K562 (cell line): ENCODE data around the gene CACYBP. TPM values are rescaled to one million over a fixed set of nuclear protein-coding genes. Genes with fewer than 3 reads are reported as not detected.

Source experiments
- FOXA3 ChIP-seq, 2 experiments: fragments of 450-650 bp in 1 of 2; sonication (generic) in 1 of 2; formaldehyde crosslinking; IDR thresholded peaks in 1 of 2; conservative IDR thresholded peaks in 1 of 2; 2 replicates each; pipeline versions ENCODE4 v1.4.0 to v1.8.0; 2020 to 2022; ENCODE audit warnings: mild to moderate bottlenecking in 2 of 2, missing genetic modification reagents in 1 of 2
- HIVEP1 ChIP-seq: fragments of 250-450 bp; sonication (Bioruptor Pico); IDR thresholded peaks from 2 replicates; pipeline ENCODE4 v1.4.0; 2020; ENCODE audit warnings: mild to moderate bottlenecking
- MAFK ChIP-seq: IDR thresholded peaks from 2 replicates; pipeline ENCODE4 v1.6.1; 2011; ENCODE audit warnings: low read length, improper control_type of control experiment
- NFYB ChIP-seq: IDR thresholded peaks from 2 replicates; pipeline ENCODE4 v1.6.1; 2011; ENCODE audit warnings: mild to moderate bottlenecking, moderate library complexity; ENCODE audit not compliant: insufficient read length; ENCODE audit errors: extremely low read depth
- NR3C1 ChIP-seq: sonication (generic); formaldehyde crosslinking; IDR thresholded peaks from 2 replicates; pipeline ENCODE4 v1.8.1; 2022; ENCODE audit warnings: missing genetic modification reagents
- PHF21A ChIP-seq: fragments of 450-650 bp; IDR thresholded peaks from 2 replicates; pipeline ENCODE4 v1.6.1; 2017; ENCODE audit warnings: low read depth, borderline replicate concordance
- POLR2AphosphoS2 ChIP-seq: IDR thresholded peaks from 2 replicates; pipeline ENCODE4 v1.6.1; 2012; ENCODE audit warnings: low read length, improper control_type of control experiment
- RAD21 ChIP-seq, 2 experiments: fragments of 250-450 bp in 1 of 2; fragments of 450-650 bp in 1 of 2; sonication (Bioruptor Pico) in 1 of 2; formaldehyde crosslinking in 1 of 2; IDR thresholded peaks in 1 of 2; conservative IDR thresholded peaks in 1 of 2; 2 replicates each; pipeline versions ENCODE4 v1.4.0 to v1.8.0; 2020 to 2022; ENCODE audit warnings: mild to moderate bottlenecking in 2 of 2, moderate library complexity in 1 of 2
- SMC3 ChIP-seq: conservative IDR thresholded peaks from 2 replicates; pipeline ENCODE4 v1.6.1; 2011; ENCODE audit warnings: low read depth, low read length, improper control_type of control experiment; ENCODE audit not compliant: insufficient read depth
- SRF ChIP-seq, 2 experiments: fragments of 250-450, 450-650 bp in 1 of 2; sonication (Bioruptor Pico) in 1 of 2; sonication (generic) in 1 of 2; formaldehyde crosslinking; IDR thresholded peaks; 2 replicates each; pipeline versions ENCODE4 v1.5.0 to v1.5.1; 2020 to 2022; ENCODE audit warnings: mild to moderate bottlenecking in 1 of 2, missing genetic modification reagents in 1 of 2
- THRB ChIP-seq: fragments of 450-650 bp; formaldehyde crosslinking; conservative IDR thresholded peaks from 2 replicates; pipeline ENCODE4 v1.4.0; 2022; ENCODE audit warnings: mild to moderate bottlenecking, missing genetic modification characterization
- ZKSCAN3 ChIP-seq: fragments of 250-450 bp; sonication (Bioruptor Pico); IDR thresholded peaks from 2 replicates; pipeline ENCODE4 v1.4.0; 2020
- ZNF143 ChIP-seq: sonication (generic); formaldehyde crosslinking; IDR thresholded peaks from 2 replicates; pipeline ENCODE4 v1.9.0; 2022; ENCODE audit warnings: mild to moderate bottlenecking, missing genetic modification reagents
- ZNF217 ChIP-seq: sonication (generic); formaldehyde crosslinking; IDR thresholded peaks from 2 replicates; pipeline ENCODE4 v1.8.0; 2022; ENCODE audit warnings: mild to moderate bottlenecking, missing genetic modification reagents
- polyA plus RNA-seq, 8 experiments: library from polyadenylated mRNA; depleted of rRNA in 4 of 8; stranded (reverse) in 5 of 8; unstranded in 3 of 8; fragments of >200 nt; fragmentation: Nextera tagmentation in 2 of 8; fragmentation: Illumina TruSeq in 1 of 8; extraction: Ambion mirVana in 2 of 8; extraction: Trizol in 1 of 8; gene quantifications; 2 replicates each; pipeline versions ENCODE4 v1.2.1 to v1.2.3, GENCODE V29; 2011 to 2014; ENCODE audit warnings: inconsistent platforms in 1 of 8, missing spikeins in 1 of 8
- total RNA-seq, 7 experiments: library from RNA; depleted of rRNA in 6 of 7; stranded (reverse); fragments of >200 nt in 6 of 7; fragmentation: Illumina TruSeq in 2 of 7; extraction: Trizol in 2 of 7; gene quantifications; 2 replicates each; pipeline versions ENCODE4 v1.2.1 to v1.2.3, GENCODE V29; 2011 to 2021; ENCODE audit warnings: low replicate concordance in 1 of 7
- TF ChIP-seq, protein P1 (sequence below), 3 experiments: IDR thresholded peaks in 2 of 3; conservative IDR thresholded peaks in 1 of 3; 2 replicates each; pipeline ENCODE4 v1.5.1; 2011 to 2012; ENCODE audit warnings: low read length in 3 of 3, mild to moderate bottlenecking in 3 of 3, control low read depth in 2 of 3, improper control_type of control experiment in 1 of 3, inconsistent platforms in 1 of 3, low read depth in 1 of 3, mixed read lengths in 1 of 3, moderate library complexity in 1 of 3; ENCODE audit not compliant: insufficient read depth in 2 of 3
- TF ChIP-seq, protein P2 (sequence below), 3 experiments: fragments of 200-800 bp in 1 of 3; sonication (Bioruptor generic) in 1 of 3; sonication (generic) in 1 of 3; formaldehyde crosslinking in 1 of 3; IDR thresholded peaks; 2 replicates each; pipeline versions ENCODE4 v1.6.1 to v1.8.0; 2016 to 2022; ENCODE audit warnings: mild to moderate bottlenecking in 2 of 3, missing compliant biosample characterization in 2 of 3, missing genetic modification characterization in 2 of 3, missing genetic modification reagents in 1 of 3
- TF ChIP-seq, protein P3 (sequence below): sonication (generic); formaldehyde crosslinking; IDR thresholded peaks from 2 replicates; pipeline ENCODE4 v1.8.0; 2022; ENCODE audit warnings: mild to moderate bottlenecking, missing genetic modification reagents
- TF ChIP-seq, protein P4 (sequence below): fragments of 250-450 bp; sonication (Bioruptor Pico); IDR thresholded peaks from 2 replicates; pipeline ENCODE4 v1.5.0; 2020; ENCODE audit warnings: mild to moderate bottlenecking

The CACYBP gene
- total and polyA plus RNA-seq, 9 of the 15 experiments (the other 6 are each of a cell fraction or from before 2014, with no cell fraction given) = 147 to 1,576 (median 488) TPM

- TF ChIP-seq ZKSCAN3 (CRISPR knock-in tag) (0 out of 2 replicates have a peak, but pooled peaks have one; percentile 7), RAD21 (CRISPR knock-in tag; conservative IDR thresholded peaks at IDR 0.05 in 1 of 2, IDR thresholded peaks at IDR 0.05 in 1 of 2) (peak; percentile 85 to 86), MAFK (0 out of 2 replicates have a peak, but pooled peaks have one; percentile 9), FOXA3 (CRISPR knock-in tag; conservative IDR thresholded peaks at IDR 0.05 in 1 of 2, IDR thresholded peaks at IDR 0.05 in 1 of 2) (peak in 1 of 2 experiments; percentile 28; a peak in 2 of 4 replicates), ZNF143 (CRISPR knock-in tag) (0 out of 2 replicates have a peak, but pooled peaks have one; percentile 40), NFYB (no peak), HIVEP1 (CRISPR knock-in tag) (0 out of 2 replicates have a peak, but pooled peaks have one; percentile 81), POLR2AphosphoS2 (no peak), NR3C1 (CRISPR knock-in tag) (no peak), ZNF217 (CRISPR knock-in tag) (no peak), THRB (CRISPR knock-in tag) (peak; percentile 78), PHF21A (0 out of 2 replicates have a peak, but pooled peaks have one; percentile 20), SRF (CRISPR knock-in tag; IDR thresholded peaks at IDR 0.05) (no peak), SMC3 (peak; percentile 45; the same call in 1 of the 2 replicates)
- TF ChIP-seq, protein P1, sequence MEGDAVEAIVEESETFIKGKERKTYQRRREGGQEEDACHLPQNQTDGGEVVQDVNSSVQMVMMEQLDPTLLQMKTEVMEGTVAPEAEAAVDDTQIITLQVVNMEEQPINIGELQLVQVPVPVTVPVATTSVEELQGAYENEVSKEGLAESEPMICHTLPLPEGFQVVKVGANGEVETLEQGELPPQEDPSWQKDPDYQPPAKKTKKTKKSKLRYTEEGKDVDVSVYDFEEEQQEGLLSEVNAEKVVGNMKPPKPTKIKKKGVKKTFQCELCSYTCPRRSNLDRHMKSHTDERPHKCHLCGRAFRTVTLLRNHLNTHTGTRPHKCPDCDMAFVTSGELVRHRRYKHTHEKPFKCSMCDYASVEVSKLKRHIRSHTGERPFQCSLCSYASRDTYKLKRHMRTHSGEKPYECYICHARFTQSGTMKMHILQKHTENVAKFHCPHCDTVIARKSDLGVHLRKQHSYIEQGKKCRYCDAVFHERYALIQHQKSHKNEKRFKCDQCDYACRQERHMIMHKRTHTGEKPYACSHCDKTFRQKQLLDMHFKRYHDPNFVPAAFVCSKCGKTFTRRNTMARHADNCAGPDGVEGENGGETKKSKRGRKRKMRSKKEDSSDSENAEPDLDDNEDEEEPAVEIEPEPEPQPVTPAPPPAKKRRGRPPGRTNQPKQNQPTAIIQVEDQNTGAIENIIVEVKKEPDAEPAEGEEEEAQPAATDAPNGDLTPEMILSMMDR (IDR thresholded peaks at IDR 0.05 in 2 of 3, conservative IDR thresholded peaks at IDR 0.05 in 1 of 3; ENCODE audit: insufficient read depth in 2 of 3, low read depth in 1 of 3, low read length in 3 of 3) = peak; percentile 64 to 87 (median 86)
- TF ChIP-seq, protein P2, sequence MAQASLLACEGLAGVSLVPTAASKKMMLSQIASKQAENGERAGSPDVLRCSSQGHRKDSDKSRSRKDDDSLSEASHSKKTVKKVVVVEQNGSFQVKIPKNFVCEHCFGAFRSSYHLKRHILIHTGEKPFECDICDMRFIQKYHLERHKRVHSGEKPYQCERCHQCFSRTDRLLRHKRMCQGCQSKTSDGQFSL (CRISPR knock-in tag; IDR thresholded peaks at IDR 0.05) = no peak
- TF ChIP-seq, protein P2 (tag; IDR thresholded peaks at IDR 0.05) = peak in 1 of 2 experiments; percentile 49; a peak in 1 of 4 replicates
- TF ChIP-seq, protein P3, sequence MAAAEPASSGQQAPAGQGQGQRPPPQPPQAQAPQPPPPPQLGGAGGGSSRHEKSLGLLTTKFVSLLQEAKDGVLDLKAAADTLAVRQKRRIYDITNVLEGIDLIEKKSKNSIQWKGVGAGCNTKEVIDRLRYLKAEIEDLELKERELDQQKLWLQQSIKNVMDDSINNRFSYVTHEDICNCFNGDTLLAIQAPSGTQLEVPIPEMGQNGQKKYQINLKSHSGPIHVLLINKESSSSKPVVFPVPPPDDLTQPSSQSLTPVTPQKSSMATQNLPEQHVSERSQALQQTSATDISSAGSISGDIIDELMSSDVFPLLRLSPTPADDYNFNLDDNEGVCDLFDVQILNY (CRISPR knock-in tag) = peak; percentile 83; the same call in 1 of the 2 replicates
- TF ChIP-seq, protein P4, sequence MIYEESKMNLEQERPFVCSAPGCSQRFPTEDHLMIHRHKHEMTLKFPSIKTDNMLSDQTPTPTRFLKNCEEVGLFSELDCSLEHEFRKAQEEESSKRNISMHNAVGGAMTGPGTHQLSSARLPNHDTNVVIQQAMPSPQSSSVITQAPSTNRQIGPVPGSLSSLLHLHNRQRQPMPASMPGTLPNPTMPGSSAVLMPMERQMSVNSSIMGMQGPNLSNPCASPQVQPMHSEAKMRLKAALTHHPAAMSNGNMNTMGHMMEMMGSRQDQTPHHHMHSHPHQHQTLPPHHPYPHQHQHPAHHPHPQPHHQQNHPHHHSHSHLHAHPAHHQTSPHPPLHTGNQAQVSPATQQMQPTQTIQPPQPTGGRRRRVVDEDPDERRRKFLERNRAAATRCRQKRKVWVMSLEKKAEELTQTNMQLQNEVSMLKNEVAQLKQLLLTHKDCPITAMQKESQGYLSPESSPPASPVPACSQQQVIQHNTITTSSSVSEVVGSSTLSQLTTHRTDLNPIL (CRISPR knock-in tag) = peak; percentile 66; the same call in 1 of the 2 replicates
Measured at GRCh38 chr1:174998569-174999215, 1.1 kb upstream of the CACYBP start (continued).
